Right lung (tissue), 5 donors: Measurements from ENCODE around the gene ELF4. TPM values are rescaled to one million over a fixed set of nuclear protein-coding genes. Genes with fewer than 3 reads are reported as not detected.

Source experiments
- DNase-seq, 2 donors: peaks; one replicate each; pipeline ENCODE4 v3.0.0-alpha.2; 2013
- polyA plus RNA-seq, 5 donors: library from polyadenylated mRNA; unstranded; fragments of 120-200 nt; gene quantifications; one replicate each; pipeline versions ENCODE4 v1.2.1 to v1.2.3, GENCODE V29; 2013; ENCODE audit warnings: inconsistent platforms in 1 of 5, low replicate concordance in 1 of 5; ENCODE audit not compliant: insufficient read length in 5 of 5, insufficient read depth in 1 of 5

ELF4 gene
- polyA plus RNA-seq, 5 donors, result 10.0 to 13.2 (median 11.0) TPM

- DNase-seq, result no peak
Measured at GRCh38 chrX:130051176-130051845, 59.0 kb downstream of the ELF4 start.

GRCh38 chrX:130049821-130050220 is 60.5 kb downstream of the ELF4 start:
- DNase-seq, result peak in 1 of 2 donors; percentile 27

GRCh38 chrX:130048686-130049222 is 61.5 kb downstream of the ELF4 start:
- DNase-seq, result no peak

- DNase-seq, result no peak
Measured at GRCh38 chrX:130047416-130047815, 62.9 kb downstream of the ELF4 start.

GRCh38 chrX:130039847-130040246 is 70.5 kb downstream of the ELF4 start:
- peak in 1 of 2 donors; percentile 35 for DNase-seq

- DNase-seq, result no peak
Measured at GRCh38 chrX:130034178-130034577, 76.1 kb downstream of the ELF4 start.

GRCh38 chrX:130032552-130032951 is 77.7 kb downstream of the ELF4 start:
- no peak for DNase-seq

- no peak for DNase-seq
Measured at GRCh38 chrX:130030826-130031225, 79.5 kb downstream of the ELF4 start.

GRCh38 chrX:130028196-130028595 is 82.1 kb downstream of the ELF4 start:
- no peak for DNase-seq

GRCh38 chrX:130027569-130027968 is 82.7 kb downstream of the ELF4 start:
- DNase-seq, result no peak

- DNase-seq, result no peak
Measured at GRCh38 chrX:130025256-130025655, 85.0 kb downstream of the ELF4 start.

GRCh38 chrX:130024127-130024526 is 86.2 kb downstream of the ELF4 start:
- peak; percentile 12 to 28 for DNase-seq

GRCh38 chrX:130020661-130021324 is 89.5 kb downstream of the ELF4 start:
- DNase-seq, result no peak

GRCh38 chrX:130018143-130018542 is 92.2 kb downstream of the ELF4 start:
- no peak for DNase-seq

- DNase-seq, result no peak
Measured at GRCh38 chrX:130015181-130015580, 95.1 kb downstream of the ELF4 start.

Other genes starting within 250 kb of the ELF4 start
- 10 to 100 TPM; 25.0 to 28.6 (median 27.1) TPM for gene UTP14A, start 204.3 kb downstream of the ELF4 start, polyA plus RNA-seq
- gene BCORL1, start 127.9 kb downstream of the ELF4 start, polyA plus RNA-seq, result 10 to 100 TPM; 13.6 to 20.8 (median 18.0) TPM
- 10 to 100 TPM; 26.3 to 30.8 (median 27.2) TPM for gene AIFM1, start 55.3 kb upstream of the ELF4 start, polyA plus RNA-seq
- gene RAB33A, start 61.5 kb upstream of the ELF4 start, polyA plus RNA-seq, result 1 to 10 TPM in 1 of 5 donors, under 1 TPM in 4; 0.42 to 1.4 (median 0.74) TPM
- gene ZNF280C, start 158.4 kb upstream of the ELF4 start, polyA plus RNA-seq, result 10 to 100 TPM in 2 of 5 donors, 1 to 10 TPM in 3; 5.6 to 11.5 (median 8.9) TPM
- 10 to 100 TPM; 20.0 to 33.2 (median 30.5) TPM for gene SLC25A14, start 229.4 kb upstream of the ELF4 start, polyA plus RNA-seq